SU-DHL-6 (cell line): ENCODE results near the gene CGB5.
A peak's percentile ranks its signal among the peaks of the same experiment; 100 is the strongest.
"Not testable (repeated sequence)": the region's sequence is repeated elsewhere in the genome, so short reads cannot be mapped to it uniquely, and the experiment has no call there.

Experiments used
- H2AFZ ChIP-seq: fragments of 200-600 bp; sonication (generic); 2 replicates; pipeline ENCODE4 v1.6.1; 2014; ENCODE audit warnings: low read depth, mild to moderate bottlenecking, moderate library complexity, mixed read lengths, antibody characterized with exemption, low read length; ENCODE audit not compliant: severe bottlenecking
- H3F3A ChIP-seq: fragments of 200-600 bp; shearing (Covaris generic); 2 replicates; pipeline ENCODE4 v1.6.0; 2016; ENCODE audit warnings: antibody characterized with exemption, mild to moderate bottlenecking; ENCODE audit not compliant: insufficient read depth
- H3K27ac ChIP-seq: fragments of 200-600 bp; sonication (generic); 2 replicates; pipeline ENCODE4 v1.5.1; 2016; ENCODE audit warnings: low read depth, mild to moderate bottlenecking, low read length, moderate library complexity, mixed read lengths
- H3K27me3 ChIP-seq: fragments of 200-600 bp; sonication (generic), shearing (Covaris generic); 2 replicates; pipeline ENCODE4 v1.6.0; 2014; ENCODE audit warnings: mild to moderate bottlenecking, low read length
- H3K36me3 ChIP-seq: fragments of 200-600 bp; sonication (generic); 2 replicates; pipeline ENCODE4 v1.6.1; 2014; ENCODE audit warnings: mild to moderate bottlenecking, low read length, mixed read lengths
- H3K4me2 ChIP-seq: fragments of 300-600, 200-600 bp; shearing (Covaris generic), sonication (generic); 2 replicates; pipeline ENCODE4 v1.6.0; 2014; ENCODE audit warnings: low read length, low read depth, mild to moderate bottlenecking; ENCODE audit not compliant: poor library complexity, severe bottlenecking
- H3K4me3 ChIP-seq: fragments of 200-600 bp; sonication (generic); 2 replicates; pipeline ENCODE4 v1.5.1; 2014; ENCODE audit warnings: antibody characterized with exemption, low read length, mild to moderate bottlenecking, mixed read lengths; ENCODE audit not compliant: insufficient read depth, poor library complexity, severe bottlenecking
- H3K79me2 ChIP-seq: fragments of 200-600 bp; sonication (generic); 2 replicates; pipeline ENCODE4 v1.6.1; 2014; ENCODE audit warnings: mild to moderate bottlenecking, low read length, moderate library complexity; ENCODE audit not compliant: insufficient read depth
- H3K9ac ChIP-seq: fragments of 200-600 bp; sonication (generic); 2 replicates; pipeline ENCODE4 v1.7.0; 2014; ENCODE audit warnings: mild to moderate bottlenecking, low read length
- H3K9me2 ChIP-seq: fragments of 200-600 bp; sonication (generic); replicated peaks from 2 replicates; pipeline ENCODE4 v1.6.1; 2014; ENCODE audit warnings: low read length; ENCODE audit not compliant: insufficient read depth
- H3K9me3 ChIP-seq: fragments of 200-600 bp; sonication (generic); 2 replicates; pipeline ENCODE4 v1.6.1; 2014; ENCODE audit warnings: low read length, mixed read lengths; ENCODE audit not compliant: insufficient read depth
- H4K20me1 ChIP-seq: fragments of 200-600 bp; sonication (generic); 2 replicates; pipeline ENCODE4 v1.6.1; 2014; ENCODE audit warnings: low read depth, mild to moderate bottlenecking, antibody characterized with exemption, low read length, moderate library complexity, mixed read lengths
- EZH2phosphoT487 ChIP-seq: fragments of 200-600 bp; sonication (generic), shearing (Covaris generic); conservative IDR thresholded peaks from 2 replicates; pipeline ENCODE4 v1.6.1; 2018; ENCODE audit warnings: mild to moderate bottlenecking, antibody characterized with exemption, low read length, moderate library complexity, mixed read lengths
- TF ChIP-seq, protein P1 (sequence below): fragments of 200-600 bp; sonication (generic); IDR thresholded peaks from one replicate; pipeline ENCODE4 v1.5.1; 2017; ENCODE audit warnings: antibody characterized with exemption, mild to moderate bottlenecking, low read length, moderate library complexity; ENCODE audit not compliant: insufficient read depth, poor library complexity, severe bottlenecking

The CGB5 gene

GRCh38 chr19:49056101-49056901 lies 12.7 kb downstream of the CGB5 start:
- Histone ChIP-seq H3K36me3 (no peaks in the 10 kb centered on the region), H3K9me3 (no peaks in the 10 kb centered on the region), H3K4me2 (peak overlapping the region; percentile 65), H3K27ac (no peak overlapping the region), H3K9ac (0 out of 2 replicates have a peak overlapping the region, but pooled peaks have one; percentile 21), H3K9me2 (no peaks in the 10 kb centered on the region), H3K27me3 (no peaks in the 10 kb centered on the region), H3K4me3 (peak overlapping the region; percentile 45), H4K20me1 (no peaks in the 10 kb centered on the region), H3K79me2 (no peaks in the 10 kb centered on the region), H2AFZ (peak overlapping the region; percentile 98), H3F3A (no peaks in the 10 kb centered on the region)
- TF ChIP-seq, protein P1, sequence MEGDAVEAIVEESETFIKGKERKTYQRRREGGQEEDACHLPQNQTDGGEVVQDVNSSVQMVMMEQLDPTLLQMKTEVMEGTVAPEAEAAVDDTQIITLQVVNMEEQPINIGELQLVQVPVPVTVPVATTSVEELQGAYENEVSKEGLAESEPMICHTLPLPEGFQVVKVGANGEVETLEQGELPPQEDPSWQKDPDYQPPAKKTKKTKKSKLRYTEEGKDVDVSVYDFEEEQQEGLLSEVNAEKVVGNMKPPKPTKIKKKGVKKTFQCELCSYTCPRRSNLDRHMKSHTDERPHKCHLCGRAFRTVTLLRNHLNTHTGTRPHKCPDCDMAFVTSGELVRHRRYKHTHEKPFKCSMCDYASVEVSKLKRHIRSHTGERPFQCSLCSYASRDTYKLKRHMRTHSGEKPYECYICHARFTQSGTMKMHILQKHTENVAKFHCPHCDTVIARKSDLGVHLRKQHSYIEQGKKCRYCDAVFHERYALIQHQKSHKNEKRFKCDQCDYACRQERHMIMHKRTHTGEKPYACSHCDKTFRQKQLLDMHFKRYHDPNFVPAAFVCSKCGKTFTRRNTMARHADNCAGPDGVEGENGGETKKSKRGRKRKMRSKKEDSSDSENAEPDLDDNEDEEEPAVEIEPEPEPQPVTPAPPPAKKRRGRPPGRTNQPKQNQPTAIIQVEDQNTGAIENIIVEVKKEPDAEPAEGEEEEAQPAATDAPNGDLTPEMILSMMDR: no peak
- no peak for TF ChIP-seq EZH2phosphoT487

DNA sequence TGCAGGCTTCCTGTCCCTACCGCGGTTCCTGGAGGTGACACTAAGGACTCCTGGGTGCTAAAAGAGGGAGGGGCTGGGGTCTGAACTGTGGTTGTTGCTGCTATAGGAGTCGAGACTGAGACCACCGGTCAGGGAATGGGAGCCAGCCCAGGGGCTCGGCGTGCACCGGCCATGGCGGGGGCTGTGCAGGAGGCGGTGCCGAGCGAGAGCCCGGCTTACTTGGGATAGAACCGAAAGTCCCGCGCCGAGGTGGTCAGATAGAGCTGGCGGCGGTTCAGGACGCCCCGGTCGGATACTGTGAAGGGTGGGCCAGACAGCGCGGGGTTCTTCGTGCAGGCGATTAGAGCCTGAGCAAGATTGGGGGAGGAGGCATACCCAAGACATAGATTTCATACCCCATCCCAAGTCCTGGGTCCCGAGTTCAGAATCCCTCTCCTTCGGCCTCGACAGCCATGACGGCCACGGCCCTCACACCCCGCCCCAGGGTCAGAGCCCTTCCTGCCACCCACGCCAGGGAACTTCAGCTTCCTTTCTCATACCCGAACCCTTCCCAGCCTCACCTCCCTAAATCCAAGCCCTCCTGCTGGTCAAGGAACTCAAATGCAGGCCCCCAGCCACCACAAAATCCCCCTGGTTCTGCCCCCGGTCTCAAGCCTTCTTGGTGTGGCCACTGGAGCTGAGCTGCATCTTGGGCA lies 13.4 kb downstream of the CGB5 start:
- H3K9me2 ChIP-seq, H3K79me2 ChIP-seq, H3K4me3 ChIP-seq, H3K4me2 ChIP-seq, H3K27me3 ChIP-seq, H3K27ac ChIP-seq, H3F3A ChIP-seq, H4K20me1 ChIP-seq, H2AFZ ChIP-seq, H3K9ac ChIP-seq, H3K9me3 ChIP-seq, H3K36me3 ChIP-seq: not testable (repeated sequence)

DNA sequence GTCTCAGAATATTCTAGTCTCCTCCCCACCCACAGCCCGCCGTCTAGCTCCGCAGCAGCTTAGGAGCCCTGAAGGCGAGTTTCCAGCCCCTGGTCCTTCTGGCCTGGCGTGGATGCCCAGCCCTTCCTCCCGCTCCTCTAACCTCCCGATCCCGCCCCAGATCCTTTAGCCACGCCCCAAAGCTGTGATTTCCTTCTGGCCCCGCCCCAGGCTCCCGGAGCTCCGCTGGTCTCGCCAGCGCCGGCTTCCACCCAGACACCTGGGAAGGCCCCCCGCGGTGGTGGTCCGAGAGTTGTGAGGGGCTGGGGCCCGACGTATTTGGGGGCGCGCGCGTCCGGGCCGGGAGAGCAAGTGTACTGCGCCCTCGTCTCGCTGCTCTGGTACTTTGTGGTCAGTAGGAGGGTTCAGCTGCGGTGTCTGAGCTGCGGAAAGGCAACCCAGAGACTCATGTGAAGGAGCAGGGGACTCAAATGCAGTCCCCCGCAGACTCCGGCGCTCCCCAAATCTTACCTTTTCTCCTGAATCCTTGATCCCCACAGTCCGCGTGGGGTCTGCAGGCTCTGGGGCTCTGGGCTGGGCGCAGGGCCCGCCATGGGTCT lies 14.1 kb downstream of the CGB5 start, which contains the start of gene CGB7:
Gene CGB7, minus strand, starts transcription at position 114 of the 599 bp plus-strand sequence. CDS start 2,374 bp downstream, outside the sequence.
- H3F3A ChIP-seq: no peaks in the 10 kb centered on the region
- H3K27ac ChIP-seq: no peak within 1 kb of the TSS
- no peaks in the 10 kb centered on the region for H3K9me3 ChIP-seq
- no peaks in the 10 kb centered on the region for H3K79me2 ChIP-seq
- H3K9me2 ChIP-seq: no peaks in the 10 kb centered on the region
- TF ChIP-seq EZH2phosphoT487: no peak
- TF ChIP-seq, protein P1: no peak
- H3K9ac ChIP-seq: no peak within 1 kb of the TSS
- no peaks in the 10 kb centered on the region for H3K36me3 ChIP-seq
- no peaks in the 10 kb centered on the region for H3K27me3 ChIP-seq
- no peak within 1 kb of the TSS for H3K4me2 ChIP-seq
- H4K20me1 ChIP-seq: no peaks in the 10 kb centered on the region
- H3K4me3 ChIP-seq: no peak within 1 kb of the TSS
- no peak within 1 kb of the TSS for H2AFZ ChIP-seq
